Measurements from ENCODE around the gene BHLHE23.

BHLHE23 gene

GRCh38 chr20:63006540-63007359, at the start of gene BHLHE23:
Gene BHLHE23 (minus strand): TSS chr20:63006964. CDS start chr20:63006774, 190 bp downstream.
- no peak for TF ChIP-seq CTCF (conservative IDR thresholded peaks at IDR 0.05)
- no peak within 1 kb of the TSS for H3K27ac ChIP-seq

GRCh38 chr20:63055575-63056235, 48.9 kb upstream of the BHLHE23 start:
- no peak for TF ChIP-seq CTCF (conservative IDR thresholded peaks at IDR 0.05)
- H3K27ac ChIP-seq = no peak overlapping the region

DNA sequence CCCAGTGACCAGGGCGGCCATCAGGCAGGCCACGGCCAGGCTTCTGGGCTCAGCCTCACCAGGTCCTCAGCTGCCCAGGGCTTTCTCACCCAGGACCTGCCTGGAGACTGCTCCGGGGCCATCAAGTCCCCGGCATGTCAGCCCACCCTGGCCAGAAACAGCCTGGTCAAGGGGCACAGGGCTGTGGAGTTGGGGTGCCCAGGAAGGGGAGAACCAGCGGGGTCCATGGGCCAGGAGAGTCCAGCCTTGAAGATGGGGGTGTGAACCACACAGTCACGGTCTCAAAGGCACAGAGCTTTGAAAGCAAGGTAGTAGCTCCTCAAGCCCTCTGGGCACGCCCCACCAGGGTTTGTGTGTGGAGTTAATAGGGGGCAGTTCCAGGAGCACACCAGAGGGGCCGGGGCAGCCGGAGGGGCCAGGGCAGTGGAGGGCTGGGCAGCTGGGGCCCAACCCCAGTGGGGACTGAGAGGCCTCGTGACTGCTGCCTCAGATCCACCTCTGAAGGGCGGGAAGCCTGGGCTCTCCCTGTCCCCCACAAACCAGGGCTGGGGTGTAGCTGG, 48.0 kb upstream of the BHLHE23 start:
- TF ChIP-seq CTCF (conservative IDR thresholded peaks at IDR 0.05) = no peak
- no peak overlapping the region for H3K27ac ChIP-seq

DNA sequence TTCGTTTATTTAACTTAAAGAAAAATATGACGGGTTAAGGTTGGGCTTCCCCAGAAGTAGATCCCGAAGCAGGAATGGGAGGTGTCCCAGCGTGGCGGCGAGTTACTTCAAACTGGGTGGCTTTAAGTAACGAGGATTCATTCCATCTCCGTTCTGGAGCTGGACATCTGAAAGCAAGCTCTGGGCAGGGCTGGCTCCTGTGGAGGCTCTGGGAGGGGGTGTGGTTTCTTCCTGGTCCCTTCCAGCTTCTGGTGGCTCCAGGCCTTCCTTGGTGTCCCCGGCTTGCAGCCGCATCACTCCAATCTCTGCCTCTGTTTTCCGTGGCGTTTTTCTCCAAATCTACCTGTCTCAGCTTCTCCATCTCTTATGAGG, 47.3 kb upstream of the BHLHE23 start:
- TF ChIP-seq CTCF (conservative IDR thresholded peaks at IDR 0.05) = no peak
- H3K27ac ChIP-seq = no peak overlapping the region

GRCh38 chr20:63053432-63054102, 46.8 kb upstream of the BHLHE23 start:
- H3K27ac ChIP-seq = no peak overlapping the region
- TF ChIP-seq CTCF (conservative IDR thresholded peaks at IDR 0.05) = no peak

- TF ChIP-seq CTCF (conservative IDR thresholded peaks at IDR 0.05) = no peak
- no peak overlapping the region for H3K27ac ChIP-seq
These were observed 46.0 kb upstream of the BHLHE23 start for GRCh38 chr20:63052571-63053431.

All from VCaP (cell line).